ENCODE data around the gene MSTO1.

GRCh38 chr1:155651861-155652661, 42.0 kb downstream of the MSTO1 start:
- no peak for TF ChIP-seq EZH2 (IDR thresholded peaks at IDR 0.05; ENCODE audit: insufficient read depth, poor library complexity, severe bottlenecking)
- no peak for TF ChIP-seq EZH2phosphoT487 (IDR thresholded peaks at IDR 0.05; ENCODE audit: insufficient read depth, low read depth)
